Subcutaneous abdominal adipose tissue (tissue), 5 donors: Measurements from ENCODE around the gene FCHSD2.

Experiments
- H3K27ac ChIP-seq: one replicate; pipeline ENCODE4 v1.7.0; 2013; ENCODE audit warnings: low read depth, mild to moderate bottlenecking, inconsistent platforms, low read length, moderate library complexity
- H3K27me3 ChIP-seq, 5 donors: one replicate each; pipeline ENCODE4 v1.7.0; 2013; ENCODE audit warnings: low read length in 5 of 5, inconsistent platforms in 1 of 5; ENCODE audit not compliant: control insufficient read depth in 5 of 5, insufficient read depth in 4 of 5
- H3K36me3 ChIP-seq, 5 donors: one replicate each; pipeline ENCODE4 v1.7.0; 2013; ENCODE audit warnings: low read length in 5 of 5; ENCODE audit not compliant: control insufficient read depth in 5 of 5, insufficient read depth in 5 of 5
- H3K4me1 ChIP-seq, 5 donors: one replicate each; pipeline ENCODE4 v1.7.0; 2013; ENCODE audit warnings: low read length in 5 of 5, mild to moderate bottlenecking in 3 of 5, moderate library complexity in 1 of 5; ENCODE audit not compliant: control insufficient read depth in 5 of 5, insufficient read depth in 5 of 5
- H3K4me3 ChIP-seq, 5 donors: one replicate each; pipeline ENCODE4 v1.7.0; 2013; ENCODE audit warnings: low read length in 5 of 5, low read depth in 1 of 5
- H3K9ac ChIP-seq, 5 donors: one replicate each; pipeline ENCODE4 v1.7.0; 2013; ENCODE audit warnings: low read length in 5 of 5, mild to moderate bottlenecking in 4 of 5, moderate library complexity in 3 of 5
- H3K9me3 ChIP-seq, 5 donors: one replicate each; pipeline ENCODE4 v1.7.0; 2013; ENCODE audit warnings: low read length in 5 of 5; ENCODE audit not compliant: control insufficient read depth in 5 of 5
- donor health status: healthy.
- donor health status: healthy.
- donor health status: healthy.
- donor health status: healthy.
- donor health status: healthy.

FCHSD2 gene

DNA sequence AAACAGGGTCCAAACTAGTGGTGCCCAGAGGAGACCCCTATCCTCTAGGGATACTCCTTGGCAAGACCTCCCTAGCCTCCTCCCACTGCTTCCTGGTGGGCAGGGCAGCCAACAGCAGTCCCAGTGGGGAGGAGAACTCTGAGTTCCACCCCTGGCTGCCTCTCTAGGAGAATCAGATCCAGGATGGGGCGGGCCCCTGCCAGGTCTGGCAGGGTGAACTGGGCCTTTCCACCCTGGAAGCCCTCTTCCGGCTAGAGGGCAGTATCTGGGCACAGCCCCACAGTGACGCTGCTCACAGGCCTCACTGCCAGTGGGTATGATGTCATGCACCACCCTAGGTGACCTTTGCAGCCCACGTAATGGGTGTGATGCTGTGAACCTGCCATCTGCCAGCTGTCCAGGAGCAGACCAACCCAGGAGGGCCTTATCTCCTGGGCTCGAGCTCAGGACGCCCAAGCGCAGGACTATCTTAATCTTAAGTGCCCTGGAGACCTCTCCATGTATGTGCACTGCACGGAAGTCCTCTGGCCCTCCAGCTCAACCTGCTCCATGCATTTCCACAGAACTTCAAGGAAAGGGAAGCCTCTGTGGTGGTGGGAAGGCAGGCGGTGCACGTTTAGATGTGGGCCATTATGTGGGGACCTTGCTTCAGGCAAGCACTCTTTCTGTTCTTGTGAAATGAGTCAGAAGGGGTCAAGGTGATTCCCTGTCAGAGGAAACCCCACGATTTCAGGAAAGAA lies 31.8 kb upstream of the FCHSD2 start:
- Histone ChIP-seq H3K27me3 (no peaks in the 10 kb centered on the region), H3K9me3 (no peaks in the 10 kb centered on the region), H3K27ac (no peak overlapping the region), H3K4me1 (peaks cover 3 to 29% (median 11%) of the 10 kb centered on the region in 5 donors), H3K36me3 (no peaks in the 10 kb centered on the region), H3K4me3 (no peak overlapping the region), H3K9ac (no peak overlapping the region)

DNA sequence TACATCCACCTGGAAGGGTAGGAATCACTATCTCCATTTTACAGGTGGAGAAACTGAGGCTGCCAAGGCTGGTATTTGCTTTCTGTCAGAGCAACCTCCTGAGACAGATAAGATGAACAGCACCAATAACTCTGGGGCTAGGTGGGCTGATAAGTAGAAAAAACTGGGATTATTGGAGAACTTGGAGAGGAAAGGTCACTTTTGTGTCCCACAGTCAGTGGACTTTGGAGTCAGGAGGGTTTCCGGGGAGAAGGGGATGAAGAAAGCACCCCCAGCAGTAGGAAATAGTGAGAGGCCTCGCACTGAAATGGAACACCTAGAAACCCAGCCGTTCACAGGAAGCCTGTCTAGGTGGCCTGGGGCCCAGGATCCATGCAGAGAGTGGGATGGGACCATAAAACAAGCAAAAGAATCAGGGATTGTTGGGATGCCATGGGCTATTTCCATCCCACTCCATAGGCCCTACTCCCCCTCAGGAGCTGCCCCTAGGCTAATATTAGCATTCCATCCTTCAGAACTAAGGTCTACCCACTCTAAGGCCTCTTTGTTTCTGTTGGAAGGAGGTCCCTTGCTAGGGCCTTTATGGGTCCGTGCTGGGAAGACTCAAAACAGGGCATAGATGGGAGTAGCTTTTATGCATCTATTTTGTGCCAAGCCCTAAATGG lies 31.0 kb upstream of the FCHSD2 start:
- Histone ChIP-seq H3K4me1 (peaks cover 3 to 27% (median 11%) of the 10 kb centered on the region in 5 donors), H3K27me3 (no peaks in the 10 kb centered on the region), H3K9ac (no peak overlapping the region), H3K9me3 (no peaks in the 10 kb centered on the region), H3K27ac (no peak overlapping the region), H3K4me3 (no peak overlapping the region), H3K36me3 (no peaks in the 10 kb centered on the region)

DNA sequence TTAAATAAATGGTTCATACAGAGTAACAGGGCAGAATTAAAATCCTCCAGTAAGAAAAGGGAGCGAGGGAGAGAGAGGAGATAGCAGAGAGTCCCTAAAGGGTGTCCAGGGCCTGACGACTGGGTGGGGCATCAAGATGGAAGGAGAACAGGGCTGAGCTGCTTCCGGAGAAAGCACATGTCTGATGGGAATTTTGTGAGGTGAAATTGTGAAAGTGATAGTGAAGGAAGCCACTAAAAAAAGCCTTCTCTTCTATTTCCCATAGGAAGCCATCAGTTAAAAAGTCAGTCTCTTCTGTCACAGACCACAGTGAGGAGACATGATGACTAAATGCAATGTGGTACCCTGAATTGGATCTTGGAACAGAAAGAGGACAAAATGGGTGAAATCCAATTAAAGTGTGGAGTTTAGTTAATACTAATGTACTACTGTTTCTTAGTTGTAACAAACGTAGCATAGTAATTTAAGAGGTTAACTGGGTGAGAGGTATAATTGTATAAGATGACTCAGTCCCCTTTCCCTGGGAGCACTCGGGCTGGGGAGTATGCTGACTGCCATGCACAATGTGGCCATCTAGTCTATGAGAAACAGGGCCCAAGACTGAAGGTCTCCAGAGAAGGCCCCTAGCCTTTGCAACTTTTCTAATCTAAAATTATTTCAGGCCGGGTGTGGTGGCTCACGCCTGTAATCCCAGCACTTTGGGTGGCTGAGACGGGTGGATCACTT lies 29.5 kb upstream of the FCHSD2 start:
- Histone ChIP-seq H3K27ac (no peak overlapping the region), H3K36me3 (no peaks in the 10 kb centered on the region), H3K4me1 (peaks cover 0 to 23% (median 5%) of the 10 kb centered on the region in 5 donors), H3K4me3 (no peak overlapping the region), H3K27me3 (no peaks in the 10 kb centered on the region), H3K9me3 (no peaks in the 10 kb centered on the region), H3K9ac (no peak overlapping the region)

DNA sequence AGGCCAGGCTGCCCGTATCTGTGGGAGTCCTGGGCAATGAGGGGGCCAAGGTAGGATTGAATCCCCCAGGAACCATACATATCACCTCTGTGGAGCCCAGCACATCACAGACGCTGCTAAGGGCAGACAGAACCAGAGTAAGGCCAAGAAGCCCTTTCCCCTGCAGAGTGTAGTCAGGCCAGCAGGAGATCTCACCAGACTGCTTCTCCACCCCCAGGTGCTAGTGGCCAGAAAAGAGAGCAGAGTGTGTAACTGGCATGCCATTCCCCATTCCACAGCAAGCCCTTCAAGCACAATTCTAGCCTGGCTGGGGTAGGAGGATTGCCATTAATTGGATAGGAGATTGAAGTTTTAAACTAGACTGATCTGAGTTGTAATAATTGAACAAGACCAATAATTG lies 28.0 kb upstream of the FCHSD2 start:
- Histone ChIP-seq H3K27ac (no peak overlapping the region), H3K9me3 (no peaks in the 10 kb centered on the region), H3K4me1 (peaks cover 0 to 15% (median 4%) of the 10 kb centered on the region in 5 donors), H3K4me3 (no peak overlapping the region), H3K36me3 (no peaks in the 10 kb centered on the region), H3K9ac (no peak overlapping the region), H3K27me3 (no peaks in the 10 kb centered on the region)

DNA sequence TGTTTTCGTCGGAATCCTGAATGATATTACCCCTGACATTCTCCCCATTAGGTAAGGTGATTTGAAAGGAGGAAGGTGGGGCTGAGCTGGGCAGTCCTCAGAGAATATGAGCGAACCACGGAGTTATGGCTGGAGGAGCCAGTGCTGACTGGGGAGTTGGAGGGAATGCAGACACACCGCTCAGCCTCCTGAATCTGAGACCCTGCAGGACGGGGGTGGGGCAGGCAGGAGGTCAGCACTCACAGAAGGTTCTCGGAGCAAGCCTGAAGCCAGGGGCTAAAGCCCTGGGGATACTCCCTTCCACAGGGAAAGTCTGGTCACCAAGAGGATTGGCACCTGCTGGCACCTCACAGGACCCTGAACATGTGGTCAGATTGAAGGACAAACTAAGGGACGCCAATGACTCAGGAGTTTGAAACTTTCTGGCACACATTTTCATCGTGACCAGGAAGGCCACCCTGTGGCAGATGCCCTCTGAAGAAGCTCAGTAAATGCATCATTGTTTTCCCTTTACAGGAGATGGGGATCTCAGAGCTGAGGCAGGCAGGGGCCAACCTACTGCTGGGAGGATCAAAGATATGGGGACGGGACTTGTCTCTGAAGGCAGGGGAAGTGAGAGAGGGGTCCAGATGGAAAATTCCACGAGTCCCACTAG lies 26.9 kb upstream of the FCHSD2 start:
- H3K9me3 ChIP-seq: no peaks in the 10 kb centered on the region
- H3K9ac ChIP-seq: no peak overlapping the region
- peaks cover 0 to 14% (median 4%) of the 10 kb centered on the region in 5 donors for H3K4me1 ChIP-seq
- H3K27ac ChIP-seq: no peak overlapping the region
- H3K27me3 ChIP-seq: no peaks in the 10 kb centered on the region
- no peak overlapping the region for H3K4me3 ChIP-seq
- H3K36me3 ChIP-seq: no peaks in the 10 kb centered on the region

DNA sequence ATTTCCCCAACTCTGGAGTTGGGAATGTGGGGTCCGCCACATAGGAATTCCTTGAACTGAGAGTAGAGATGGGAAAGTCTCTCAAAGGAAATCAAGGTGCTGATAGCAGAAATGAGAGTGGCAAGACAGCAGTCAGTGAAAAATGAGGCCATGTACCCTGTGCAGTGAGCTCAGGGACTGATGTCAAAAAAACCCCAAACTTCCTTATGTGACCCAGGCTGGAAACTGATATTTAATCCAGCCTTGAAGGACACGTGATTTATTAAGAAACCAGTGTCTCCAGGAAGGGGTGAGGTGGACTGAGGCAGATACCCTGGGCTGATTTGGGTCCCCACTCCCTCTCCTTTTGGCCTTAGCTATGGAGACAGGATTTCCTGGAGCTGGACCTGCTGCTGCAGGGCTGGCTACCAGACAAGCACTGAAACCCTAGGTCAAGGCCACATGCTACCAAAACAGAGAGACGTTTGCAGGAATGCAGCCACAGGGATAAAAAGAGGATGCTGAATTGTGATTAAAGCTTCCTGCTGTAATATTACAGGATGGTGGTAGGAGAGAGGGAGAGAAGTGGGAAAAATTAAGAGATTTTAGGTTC lies 25.3 kb upstream of the FCHSD2 start:
- Histone ChIP-seq H3K27me3 (no peaks in the 10 kb centered on the region), H3K9ac (no peak overlapping the region), H3K27ac (no peak overlapping the region), H3K4me1 (peaks cover 0 to 9% (median 8%) of the 10 kb centered on the region in 5 donors), H3K36me3 (no peaks in the 10 kb centered on the region), H3K4me3 (no peak overlapping the region), H3K9me3 (no peaks in the 10 kb centered on the region)

DNA sequence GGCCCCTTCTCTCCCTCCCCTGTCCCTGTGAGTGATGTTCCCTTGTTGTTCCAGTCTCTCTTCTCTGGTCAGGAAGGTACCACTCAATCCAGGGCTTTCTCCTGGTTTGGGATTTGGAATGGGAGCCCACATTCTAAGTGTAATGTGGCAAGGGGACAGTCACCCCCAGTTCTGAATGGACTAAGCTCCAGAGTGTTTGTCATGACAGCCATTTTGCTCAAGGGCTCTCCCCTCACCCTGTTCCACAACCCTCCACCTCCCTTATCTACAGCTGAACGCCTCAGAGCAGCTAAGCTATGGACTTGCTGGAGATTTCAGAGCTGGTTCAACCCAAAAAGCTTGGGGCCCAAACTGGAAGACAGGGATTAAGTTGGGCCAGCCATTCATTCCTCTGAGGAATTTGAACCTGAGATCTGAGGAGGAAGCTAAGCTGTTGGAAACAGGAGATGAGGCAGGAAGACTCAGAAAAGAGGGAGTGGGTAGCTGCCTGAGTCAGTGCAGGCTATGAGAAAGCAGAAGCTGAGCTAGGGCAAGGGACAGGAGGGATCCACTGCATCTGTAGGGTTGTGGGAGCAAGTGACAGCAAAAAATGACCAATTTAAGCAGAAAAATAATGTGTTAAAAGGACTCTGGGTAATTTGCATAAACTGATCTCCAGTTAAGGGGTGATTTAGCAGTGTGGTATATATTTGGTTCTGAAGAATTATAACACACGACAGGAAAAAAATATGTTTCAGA lies 22.9 kb upstream of the FCHSD2 start:
- H3K4me1 ChIP-seq: peaks cover 0 to 9% (median 8%) of the 10 kb centered on the region in 5 donors
- no peaks in the 10 kb centered on the region for H3K9me3 ChIP-seq
- no peaks in the 10 kb centered on the region for H3K36me3 ChIP-seq
- no peak overlapping the region for H3K9ac ChIP-seq
- no peak overlapping the region for H3K4me3 ChIP-seq
- H3K27me3 ChIP-seq: no peaks in the 10 kb centered on the region
- H3K27ac ChIP-seq: no peak overlapping the region

DNA sequence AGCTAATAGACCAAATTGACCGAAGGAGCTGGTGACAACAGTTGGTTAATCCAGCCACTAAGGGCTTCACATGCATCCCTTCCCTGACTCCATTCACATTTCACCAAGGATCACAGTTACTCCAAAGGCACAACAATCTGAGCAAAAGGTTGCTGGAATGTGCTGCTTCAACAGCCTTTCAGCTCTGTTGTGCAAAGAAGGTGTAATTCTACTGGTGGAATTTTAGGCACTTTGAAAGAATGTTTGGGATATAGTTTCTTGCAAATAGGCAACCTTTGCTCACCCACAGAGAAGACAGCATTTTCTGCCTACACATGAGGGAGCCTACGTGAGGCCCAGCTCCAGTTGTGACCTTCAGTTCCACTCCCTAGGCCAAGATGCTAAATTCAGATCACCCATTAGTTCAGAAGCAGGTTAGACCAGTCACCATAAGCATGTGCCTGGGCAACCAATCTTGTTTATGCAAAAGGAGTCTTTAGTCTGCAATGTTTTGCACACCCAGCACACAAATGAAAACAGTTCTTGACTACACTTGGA lies 21.6 kb upstream of the FCHSD2 start:
- Histone ChIP-seq H3K27me3 (no peaks in the 10 kb centered on the region), H3K4me1 (peaks cover 0 to 12% (median 8%) of the 10 kb centered on the region in 5 donors), H3K36me3 (no peaks in the 10 kb centered on the region), H3K27ac (no peak overlapping the region), H3K9me3 (no peaks in the 10 kb centered on the region), H3K9ac (no peak overlapping the region), H3K4me3 (no peak overlapping the region)

DNA sequence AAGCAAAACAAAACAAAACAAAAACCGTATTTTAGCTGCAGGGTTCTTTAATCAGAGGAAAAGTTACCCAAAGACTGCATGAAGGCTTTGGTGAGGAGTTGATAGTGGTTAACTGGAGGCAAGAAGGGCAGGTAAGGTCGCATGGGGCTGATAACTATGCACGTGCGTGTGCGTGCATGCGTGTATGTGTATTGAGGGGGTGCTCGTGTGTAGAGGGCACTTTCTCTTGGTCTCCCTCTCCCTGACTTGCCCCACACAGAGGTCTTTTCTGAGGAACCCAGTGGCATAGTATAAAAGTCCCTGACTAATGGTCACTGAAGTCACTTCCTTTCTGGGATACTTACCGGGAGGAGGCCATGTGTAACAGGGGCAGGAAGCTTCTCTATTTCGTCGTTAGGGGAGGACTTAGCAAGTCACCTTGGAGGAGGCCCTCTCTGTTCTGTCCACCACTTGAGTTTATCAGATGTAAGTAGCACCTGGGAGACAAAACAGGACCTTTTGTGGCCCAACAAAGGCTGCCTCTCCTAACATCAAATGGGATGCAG lies 20.1 kb upstream of the FCHSD2 start:
- Histone ChIP-seq H3K27me3 (no peaks in the 10 kb centered on the region), H3K9me3 (no peaks in the 10 kb centered on the region), H3K9ac (no peak overlapping the region), H3K36me3 (no peaks in the 10 kb centered on the region), H3K4me1 (peaks cover 0 to 22% (median 15%) of the 10 kb centered on the region in 5 donors), H3K27ac (no peak overlapping the region), H3K4me3 (no peak overlapping the region)
